Epithelial cell of proximal tubule (primary cell): ENCODE results near the gene F12. TPM values are rescaled to one million over a fixed set of nuclear protein-coding genes. Genes with fewer than 3 reads are reported as not detected.
A peak's percentile ranks its signal among the peaks of the same experiment; 100 is the strongest.

ENCODE experiments used
- DNase-seq: peaks from one replicate; pipeline ENCODE4 v3.0.0-alpha.2; 2011; ENCODE audit warnings: low read depth
- H3K4me3 ChIP-seq: 2 replicates; pipeline ENCODE4 v1.5.1; 2011; ENCODE audit warnings: low read depth, mild to moderate bottlenecking, low read length
- total RNA-seq: library from RNA; depleted of rRNA; stranded (reverse); fragments of >200 nt; gene quantifications from 2 replicates; pipeline ENCODE4 v1.2.3, GENCODE V29; 2015
- TF ChIP-seq, protein P1 (sequence below): conservative IDR thresholded peaks from 2 replicates; pipeline ENCODE4 v1.5.1; 2012; ENCODE audit warnings: low read depth, mild to moderate bottlenecking, low read length

F12 gene
- total RNA-seq, 1 donor from 2014 or later: 12.9 TPM

DNA sequence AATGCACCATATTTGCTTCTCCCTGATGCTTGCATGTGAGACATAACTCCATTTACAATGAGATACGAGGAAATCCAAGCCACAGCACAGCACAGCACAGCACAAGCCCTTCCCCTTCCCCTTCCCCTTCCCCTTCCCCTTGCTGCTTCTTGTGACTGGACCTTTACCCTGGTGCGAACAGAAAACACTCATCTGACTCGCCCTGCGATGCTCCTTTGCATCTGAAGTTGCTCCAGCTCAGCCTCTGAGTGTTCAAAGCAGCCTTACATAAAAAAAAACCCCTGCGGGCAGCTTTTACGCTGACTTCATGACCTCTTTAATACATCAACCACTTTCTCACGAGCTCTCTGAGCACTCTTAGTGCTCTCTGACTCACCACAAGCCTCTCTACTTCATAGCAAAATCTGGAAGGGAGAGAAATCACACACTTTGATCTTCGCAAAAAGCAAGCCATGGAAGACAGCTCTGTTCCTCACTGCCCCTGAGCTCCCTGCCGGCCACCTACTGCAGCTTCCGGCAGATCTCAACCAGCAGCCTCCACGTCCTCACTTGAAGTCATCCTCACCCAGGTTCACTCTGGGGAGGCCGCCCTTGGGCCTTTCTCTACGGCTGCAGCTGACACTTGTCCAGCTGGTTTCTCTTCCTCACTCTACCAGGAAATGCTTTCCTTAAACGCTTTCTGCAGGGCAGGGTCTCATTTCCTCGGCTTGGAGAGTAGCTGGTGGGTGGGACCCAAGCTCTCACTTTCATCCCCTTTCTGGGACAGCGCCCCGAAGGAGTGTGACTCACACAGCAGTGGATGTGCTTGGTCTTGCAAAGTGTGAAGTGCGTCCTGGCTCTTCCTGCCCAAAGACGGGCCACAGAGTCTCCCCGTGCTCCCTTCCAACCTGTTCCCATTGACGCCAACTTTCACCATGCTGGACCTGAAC lies 19.9 kb downstream of the F12 start:
- H3K4me3 ChIP-seq: peak overlapping the region; percentile 25
- TF ChIP-seq, protein P1, sequence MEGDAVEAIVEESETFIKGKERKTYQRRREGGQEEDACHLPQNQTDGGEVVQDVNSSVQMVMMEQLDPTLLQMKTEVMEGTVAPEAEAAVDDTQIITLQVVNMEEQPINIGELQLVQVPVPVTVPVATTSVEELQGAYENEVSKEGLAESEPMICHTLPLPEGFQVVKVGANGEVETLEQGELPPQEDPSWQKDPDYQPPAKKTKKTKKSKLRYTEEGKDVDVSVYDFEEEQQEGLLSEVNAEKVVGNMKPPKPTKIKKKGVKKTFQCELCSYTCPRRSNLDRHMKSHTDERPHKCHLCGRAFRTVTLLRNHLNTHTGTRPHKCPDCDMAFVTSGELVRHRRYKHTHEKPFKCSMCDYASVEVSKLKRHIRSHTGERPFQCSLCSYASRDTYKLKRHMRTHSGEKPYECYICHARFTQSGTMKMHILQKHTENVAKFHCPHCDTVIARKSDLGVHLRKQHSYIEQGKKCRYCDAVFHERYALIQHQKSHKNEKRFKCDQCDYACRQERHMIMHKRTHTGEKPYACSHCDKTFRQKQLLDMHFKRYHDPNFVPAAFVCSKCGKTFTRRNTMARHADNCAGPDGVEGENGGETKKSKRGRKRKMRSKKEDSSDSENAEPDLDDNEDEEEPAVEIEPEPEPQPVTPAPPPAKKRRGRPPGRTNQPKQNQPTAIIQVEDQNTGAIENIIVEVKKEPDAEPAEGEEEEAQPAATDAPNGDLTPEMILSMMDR: no peak
- peak; percentile 95 for DNase-seq

DNA sequence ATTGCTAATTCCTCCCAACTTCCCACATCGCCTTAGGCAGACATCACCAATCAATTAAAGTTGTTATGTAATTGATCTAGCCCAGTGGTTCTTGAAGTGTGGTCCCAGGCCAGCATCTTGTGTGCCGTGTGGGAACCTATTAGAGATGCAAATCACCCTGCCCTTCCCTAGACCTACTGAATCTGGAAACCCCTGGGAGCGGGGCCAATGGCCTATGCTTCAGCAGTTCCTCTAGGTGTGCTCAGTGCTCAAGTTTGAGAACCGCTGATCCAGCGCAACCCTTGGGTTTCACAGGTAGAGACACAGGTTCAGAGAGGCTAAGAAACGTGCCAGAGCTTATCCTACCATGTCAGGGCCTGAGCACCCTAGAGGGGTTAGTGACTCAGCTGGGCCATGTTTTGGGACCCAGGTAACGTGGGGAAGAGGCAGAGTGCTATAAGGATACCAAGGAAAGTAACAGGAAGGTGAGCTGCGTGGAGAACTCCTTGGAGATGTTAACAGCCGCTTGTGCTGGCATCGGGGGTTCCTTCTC lies 20.8 kb downstream of the F12 start:
- no peak for DNase-seq
- TF ChIP-seq, protein P1: no peak
- H3K4me3 ChIP-seq: no peak overlapping the region

DNA sequence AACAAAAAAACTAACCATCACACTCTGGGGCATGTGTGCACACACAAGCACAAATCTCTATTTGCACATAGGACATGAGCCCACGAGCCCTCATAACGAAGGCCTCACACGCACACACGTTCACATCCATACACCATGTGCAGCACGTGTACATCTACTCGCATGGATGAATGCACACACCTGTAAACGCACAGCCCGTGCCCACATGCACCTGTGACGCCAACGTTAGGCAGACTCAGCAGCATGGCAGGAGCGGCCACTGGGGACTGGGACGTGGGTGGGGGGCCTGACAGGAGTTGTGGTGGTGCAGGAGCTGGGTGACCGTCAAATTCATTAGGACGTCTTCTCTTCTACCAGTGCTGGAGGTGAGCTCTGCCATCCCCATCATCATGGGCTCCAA lies 22.0 kb downstream of the F12 start:
- no peak for DNase-seq
- TF ChIP-seq, protein P1: no peak
- no peak overlapping the region for H3K4me3 ChIP-seq

DNA sequence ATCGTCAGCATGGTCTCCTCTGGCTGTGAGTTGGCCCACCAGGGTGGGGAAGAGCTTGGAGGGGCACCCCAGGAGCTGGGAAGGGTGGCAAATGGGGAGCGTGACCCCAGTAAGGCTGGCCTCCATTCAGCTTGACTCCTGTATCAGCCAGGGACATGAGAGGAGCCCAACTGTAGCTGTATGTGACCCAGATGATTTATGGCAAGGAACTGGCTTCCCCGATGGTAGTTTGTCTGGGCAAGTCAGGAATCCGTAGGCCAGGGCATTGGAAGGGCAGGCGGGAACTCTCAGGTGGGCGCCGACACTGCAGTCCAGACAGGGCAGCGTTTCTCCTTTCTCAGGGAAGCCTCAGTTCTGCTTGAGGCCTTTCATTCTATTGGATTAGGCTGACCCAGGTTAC lies 22.8 kb downstream of the F12 start:
- no peak for DNase-seq
- no peak overlapping the region for H3K4me3 ChIP-seq
- TF ChIP-seq, protein P1: no peak

DNA sequence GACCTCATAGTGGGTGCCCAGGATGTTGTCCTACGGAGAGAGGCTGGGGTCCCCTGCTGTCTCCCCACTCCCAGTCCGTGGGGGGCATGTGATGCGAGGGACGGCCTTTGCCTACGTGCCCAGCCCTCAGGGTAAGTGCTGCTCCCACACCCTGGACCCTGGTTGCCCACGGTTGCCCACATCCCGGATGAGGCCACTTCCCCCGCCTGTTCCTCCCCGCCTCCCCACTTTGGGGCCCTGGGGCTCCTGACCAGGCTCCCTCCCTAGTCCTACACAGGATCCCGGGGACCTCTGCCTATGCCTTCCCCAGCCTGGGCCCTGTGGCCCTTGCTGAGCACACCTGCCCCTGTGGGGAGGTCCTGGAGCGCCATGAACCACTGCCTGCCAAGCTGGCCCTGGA lies 23.6 kb downstream of the F12 start:
- TF ChIP-seq, protein P1: no peak
- no peak overlapping the region for H3K4me3 ChIP-seq
- no peak for DNase-seq

DNA sequence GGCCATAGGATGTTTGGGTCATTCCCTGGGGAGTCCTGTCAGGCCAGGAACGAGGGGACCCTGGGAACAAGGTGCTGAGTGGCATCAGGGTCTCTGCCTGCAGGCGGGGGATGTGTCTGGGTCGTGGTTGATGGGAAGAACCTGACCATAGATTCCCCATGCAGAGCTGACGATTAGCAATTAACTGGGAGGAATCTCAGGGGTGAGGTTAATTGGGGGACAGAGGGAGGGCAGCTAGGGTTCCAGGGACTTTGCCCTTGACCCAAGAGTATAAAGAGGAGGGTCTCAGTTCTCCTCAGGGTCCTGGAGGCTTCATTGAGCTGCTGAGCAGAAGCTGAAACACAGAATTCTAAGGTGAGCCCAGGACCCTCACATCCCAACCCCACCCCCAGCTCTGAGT lies 25.2 kb downstream of the F12 start, which contains the start of gene SLC34A1:
SLC34A1 (plus strand) TSS at position 301 of the 400 bp plus-strand sequence. CDS start 1,308 bp downstream, outside the sequence.
- TF ChIP-seq, protein P1: no peak
- DNase-seq: no peak
- no peak within 1 kb of the TSS for H3K4me3 ChIP-seq
